H9 (cell line): ENCODE data around the gene PIANP. TPM values are rescaled to one million over a fixed set of nuclear protein-coding genes. Genes with fewer than 3 reads are reported as not detected.

Experiments
- DNase-seq: peaks from one replicate; pipeline ENCODE4 v3.0.0-alpha.2; 2017
- H2AFZ ChIP-seq: one replicate; pipeline ENCODE4 v1.6.1; 2013; ENCODE audit warnings: mild to moderate bottlenecking, low read length, control low read depth, moderate library complexity
- H2AK5ac ChIP-seq: 2 replicates; pipeline ENCODE4 v1.6.1; 2013; ENCODE audit warnings: low read length, control low read depth, mixed read lengths; ENCODE audit not compliant: insufficient read length
- H2BK120ac ChIP-seq: one replicate; pipeline ENCODE4 v1.6.1; 2013; ENCODE audit warnings: low read depth, mild to moderate bottlenecking, low read length, control low read depth, inconsistent platforms; ENCODE audit not compliant: poor library complexity, severe bottlenecking
- H2BK12ac ChIP-seq: 2 replicates; pipeline ENCODE4 v1.6.1; 2013; ENCODE audit warnings: low read length, control low read depth, mixed read lengths, low read depth; ENCODE audit not compliant: insufficient read length
- H2BK15ac ChIP-seq: 2 replicates; pipeline ENCODE4 v1.6.1; 2013; ENCODE audit warnings: low read depth, low read length, control low read depth
- H2BK20ac ChIP-seq: one replicate; pipeline ENCODE4 v1.6.1; 2013; ENCODE audit warnings: low read depth, mild to moderate bottlenecking, low read length, control low read depth, inconsistent platforms; ENCODE audit not compliant: poor library complexity, severe bottlenecking
- H2BK5ac ChIP-seq: 2 replicates; pipeline ENCODE4 v1.6.1; 2013; ENCODE audit warnings: low read length, control low read depth, mixed read lengths; ENCODE audit not compliant: insufficient read length
- H3K14ac ChIP-seq: 2 replicates; pipeline ENCODE4 v1.6.1; 2013; ENCODE audit warnings: low read length, control low read depth; ENCODE audit not compliant: insufficient read depth
- H3K18ac ChIP-seq: 2 replicates; pipeline ENCODE4 v1.6.1; 2013; ENCODE audit warnings: low read depth, mild to moderate bottlenecking, mixed read lengths, low read length, control low read depth; ENCODE audit not compliant: insufficient read length
- H3K23ac ChIP-seq: 2 replicates; pipeline ENCODE4 v1.6.1; 2013; ENCODE audit warnings: low read length, control low read depth, mixed read lengths, low read depth; ENCODE audit not compliant: insufficient read length
- H3K23me2 ChIP-seq: 2 replicates; pipeline ENCODE4 v1.6.1; 2013; ENCODE audit warnings: low read depth, mild to moderate bottlenecking, mixed read lengths, low read length, control low read depth; ENCODE audit not compliant: insufficient read length, poor library complexity, severe bottlenecking
- H3K27ac ChIP-seq: 2 replicates; pipeline ENCODE4 v1.5.1; 2013; ENCODE audit warnings: low read length, control low read depth, mixed read lengths, low read depth; ENCODE audit not compliant: insufficient read length
- H3K27me3 ChIP-seq: 2 replicates; pipeline ENCODE4 v1.6.1; 2013; ENCODE audit warnings: low read length, control low read depth, inconsistent platforms; ENCODE audit not compliant: insufficient read depth
- H3K4ac ChIP-seq: 2 replicates; pipeline ENCODE4 v1.6.1; 2013; ENCODE audit warnings: low read depth, mild to moderate bottlenecking, control low read depth, inconsistent platforms, low read length, moderate library complexity
- H3K4me1 ChIP-seq: 2 replicates; pipeline ENCODE4 v1.6.1; 2013; ENCODE audit warnings: low read length, control low read depth, inconsistent platforms; ENCODE audit not compliant: insufficient read depth
- H3K4me2 ChIP-seq: 2 replicates; pipeline ENCODE4 v1.6.1; 2013; ENCODE audit warnings: low read length, control low read depth, mixed read lengths; ENCODE audit not compliant: insufficient read length, insufficient read depth
- H3K56ac ChIP-seq: 2 replicates; pipeline ENCODE4 v1.6.1; 2013; ENCODE audit warnings: low read depth, mild to moderate bottlenecking, mixed read lengths, low read length, control low read depth; ENCODE audit not compliant: insufficient read length
- H3K79me1 ChIP-seq: 2 replicates; pipeline ENCODE4 v1.6.1; 2013; ENCODE audit warnings: low read depth, mild to moderate bottlenecking, moderate library complexity, low read length, control low read depth, inconsistent platforms; ENCODE audit not compliant: insufficient read depth, poor library complexity, severe bottlenecking
- H3K79me2 ChIP-seq: 2 replicates; pipeline ENCODE4 v1.6.1; 2013; ENCODE audit warnings: low read length, control low read depth, inconsistent platforms; ENCODE audit not compliant: insufficient read depth
- H3K9ac ChIP-seq: 2 replicates; pipeline ENCODE4 v1.6.1; 2013; ENCODE audit warnings: low read length, control low read depth, mixed read lengths; ENCODE audit not compliant: insufficient read length; ENCODE audit errors: extremely low read depth
- H3K9me3 ChIP-seq: one replicate; pipeline ENCODE4 v1.6.1; 2013; ENCODE audit warnings: low read depth, low read length, inconsistent platforms; ENCODE audit not compliant: control insufficient read depth
- H3T11ph ChIP-seq: one replicate; pipeline ENCODE4 v1.6.1; 2013; ENCODE audit warnings: mild to moderate bottlenecking, low read length, control low read depth, inconsistent platforms
- H4K20me1 ChIP-seq: one replicate; pipeline ENCODE4 v1.6.1; 2013; ENCODE audit not compliant: control insufficient read depth, insufficient read length, insufficient read depth
- H4K5ac ChIP-seq: 2 replicates; pipeline ENCODE4 v1.6.1; 2013; ENCODE audit warnings: low read depth, mild to moderate bottlenecking, mixed read lengths, low read length, control low read depth; ENCODE audit not compliant: insufficient read length
- H4K8ac ChIP-seq: replicated peaks from 2 replicates; pipeline ENCODE4 v1.6.1; 2013; ENCODE audit warnings: low read length, control low read depth, mixed read lengths, low read depth; ENCODE audit not compliant: insufficient read length
- H4K91ac ChIP-seq: 2 replicates; pipeline ENCODE4 v1.6.1; 2013; ENCODE audit warnings: low read depth, mild to moderate bottlenecking, moderate library complexity, mixed read lengths, low read length, control low read depth; ENCODE audit not compliant: insufficient read length
- H3K27ac Mint-ChIP-seq, 3 experiments: 2 replicates in 2 of 3; 3 replicates in 1 of 3; pipeline ENCODE4 v1.8.0; 2020 to 2021; ENCODE audit warnings: mixed read lengths in 3 of 3, mild to moderate bottlenecking in 1 of 3, moderate library complexity in 1 of 3
- H3K27me3 Mint-ChIP-seq: 2 replicates; pipeline ENCODE4 v1.8.0; 2021; ENCODE audit warnings: low read depth, mild to moderate bottlenecking, moderate library complexity, mixed read lengths
- H3K36me3 Mint-ChIP-seq, 3 experiments: 2 replicates in 2 of 3; 3 replicates in 1 of 3; pipeline ENCODE4 v1.8.0; 2020 to 2021; ENCODE audit warnings: low read depth in 3 of 3, mixed read lengths in 3 of 3; ENCODE audit not compliant: insufficient read depth in 1 of 3
- H3K4me1 Mint-ChIP-seq, 2 experiments: 2 replicates each; pipeline ENCODE4 v1.8.0; 2020; ENCODE audit warnings: mixed read lengths in 2 of 2
- H3K4me3 Mint-ChIP-seq, 2 experiments: 2 replicates in 1 of 2; 3 replicates in 1 of 2; pipeline ENCODE4 v1.8.0; 2020 to 2021; ENCODE audit warnings: mild to moderate bottlenecking in 2 of 2, mixed read lengths in 2 of 2, moderate library complexity in 1 of 2
- H3K9me3 Mint-ChIP-seq, 2 experiments: 2 replicates in 1 of 2; 3 replicates in 1 of 2; pipeline ENCODE4 v1.8.0; 2020; ENCODE audit warnings: mild to moderate bottlenecking in 2 of 2, mixed read lengths in 2 of 2, moderate library complexity in 1 of 2
- WGBS: extraction: QIAGEN DNeasy Blood & Tissue Kit; methylation state at CpG from one replicate; pipeline ENCODE4 v1.1.7; 2013; ENCODE audit warnings: missing lambda C conversion rate, low lambda C conversion rate, mixed read lengths; ENCODE audit not compliant: insufficient read length; ENCODE audit errors: extremely low coverage; 5-methylcytosine and 5-hydroxymethylcytosine counted together
- total RNA-seq: library from RNA; stranded (reverse); gene quantifications from 2 replicates; pipeline ENCODE4 v1.2.1, GENCODE V29; 2021
- TF ChIP-seq, protein P1 (sequence below): fragments of 200-600 bp; sonication (generic); conservative IDR thresholded peaks from 3 replicates; pipeline ENCODE4 v1.8.0; 2021; ENCODE audit warnings: antibody characterized with exemption, mild to moderate bottlenecking

The PIANP gene
- total RNA-seq, 1 experiment from 2014 or later = 6.6 TPM

- Histone ChIP-seq H3K23ac (no peak overlapping the region), H2BK20ac (no peak overlapping the region), H3K4me1 (peaks cover 3% of the 10 kb centered on the region), H4K20me1 (no peaks in the 10 kb centered on the region), H4K8ac (no peak overlapping the region), H3K79me1 (no peaks in the 10 kb centered on the region), H2BK120ac (no peak overlapping the region), H3K27me3 (no peaks in the 10 kb centered on the region; the same call in 1 of the 2 replicates), H3T11ph (no peak overlapping the region), H3K4me2 (no peak overlapping the region), H2BK5ac (no peak overlapping the region), H2BK15ac (no peak overlapping the region), H2BK12ac (no peak overlapping the region), H3K79me2 (no peaks in the 10 kb centered on the region), H3K9ac (no peak overlapping the region), H3K23me2 (peaks cover 12% of the 10 kb centered on the region), H4K5ac (no peak overlapping the region), H4K91ac (no peak overlapping the region), H3K9me3 (no peaks in the 10 kb centered on the region), H3K18ac (no peak overlapping the region), H2AFZ (no peak overlapping the region), H3K27ac (no peak overlapping the region), H2AK5ac (no peak overlapping the region), H3K56ac (no peak overlapping the region), H3K4ac (no peak overlapping the region), H3K14ac (no peak overlapping the region)
- no CpG with 5 or more reads among the region's 11 CpGs for WGBS
- no peaks in the 10 kb centered on the region; a peak in 1 of 5 replicates for H3K9me3 Mint-ChIP-seq
- TF ChIP-seq, protein P1, sequence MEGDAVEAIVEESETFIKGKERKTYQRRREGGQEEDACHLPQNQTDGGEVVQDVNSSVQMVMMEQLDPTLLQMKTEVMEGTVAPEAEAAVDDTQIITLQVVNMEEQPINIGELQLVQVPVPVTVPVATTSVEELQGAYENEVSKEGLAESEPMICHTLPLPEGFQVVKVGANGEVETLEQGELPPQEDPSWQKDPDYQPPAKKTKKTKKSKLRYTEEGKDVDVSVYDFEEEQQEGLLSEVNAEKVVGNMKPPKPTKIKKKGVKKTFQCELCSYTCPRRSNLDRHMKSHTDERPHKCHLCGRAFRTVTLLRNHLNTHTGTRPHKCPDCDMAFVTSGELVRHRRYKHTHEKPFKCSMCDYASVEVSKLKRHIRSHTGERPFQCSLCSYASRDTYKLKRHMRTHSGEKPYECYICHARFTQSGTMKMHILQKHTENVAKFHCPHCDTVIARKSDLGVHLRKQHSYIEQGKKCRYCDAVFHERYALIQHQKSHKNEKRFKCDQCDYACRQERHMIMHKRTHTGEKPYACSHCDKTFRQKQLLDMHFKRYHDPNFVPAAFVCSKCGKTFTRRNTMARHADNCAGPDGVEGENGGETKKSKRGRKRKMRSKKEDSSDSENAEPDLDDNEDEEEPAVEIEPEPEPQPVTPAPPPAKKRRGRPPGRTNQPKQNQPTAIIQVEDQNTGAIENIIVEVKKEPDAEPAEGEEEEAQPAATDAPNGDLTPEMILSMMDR = no peak
- H3K4me3 Mint-ChIP-seq = peak overlapping the region in 1 of 2 experiments; percentile 5; a peak in 1 of 5 replicates
- no peak for DNase-seq
- peaks cover 31% of the 10 kb centered on the region for H3K27me3 Mint-ChIP-seq
- peaks cover 3 to 22% (median 8%) of the 10 kb centered on the region in 3 experiments; a peak in 6 of 7 replicates for H3K36me3 Mint-ChIP-seq
- H3K4me1 Mint-ChIP-seq = peaks cover 18 to 21% of the 10 kb centered on the region in 2 experiments
- no peak overlapping the region for H3K27ac Mint-ChIP-seq
Observed at GRCh38 chr12:6695313-6696045, 5.1 kb downstream of the PIANP start.
